Subcutaneous abdominal adipose tissue (tissue), 5 donors: ENCODE results near the gene GPRASP1.
"Not testable (repeated sequence)": the region's sequence is repeated elsewhere in the genome, so short reads cannot be mapped to it uniquely, and the experiment has no call there.

Experiments used
- H3K27ac ChIP-seq: one replicate; pipeline ENCODE4 v1.7.0; 2013; ENCODE audit warnings: low read depth, mild to moderate bottlenecking, inconsistent platforms, low read length, moderate library complexity
- H3K27me3 ChIP-seq, 5 donors: one replicate each; pipeline ENCODE4 v1.7.0; 2013; ENCODE audit warnings: low read length in 5 of 5, inconsistent platforms in 1 of 5; ENCODE audit not compliant: control insufficient read depth in 5 of 5, insufficient read depth in 4 of 5
- H3K36me3 ChIP-seq, 5 donors: one replicate each; pipeline ENCODE4 v1.7.0; 2013; ENCODE audit warnings: low read length in 5 of 5; ENCODE audit not compliant: control insufficient read depth in 5 of 5, insufficient read depth in 5 of 5
- H3K4me1 ChIP-seq, 5 donors: one replicate each; pipeline ENCODE4 v1.7.0; 2013; ENCODE audit warnings: low read length in 5 of 5, mild to moderate bottlenecking in 3 of 5, moderate library complexity in 1 of 5; ENCODE audit not compliant: control insufficient read depth in 5 of 5, insufficient read depth in 5 of 5
- H3K4me3 ChIP-seq, 5 donors: one replicate each; pipeline ENCODE4 v1.7.0; 2013; ENCODE audit warnings: low read length in 5 of 5, low read depth in 1 of 5
- H3K9ac ChIP-seq, 5 donors: one replicate each; pipeline ENCODE4 v1.7.0; 2013; ENCODE audit warnings: low read length in 5 of 5, mild to moderate bottlenecking in 4 of 5, moderate library complexity in 3 of 5
- H3K9me3 ChIP-seq, 5 donors: one replicate each; pipeline ENCODE4 v1.7.0; 2013; ENCODE audit warnings: low read length in 5 of 5; ENCODE audit not compliant: control insufficient read depth in 5 of 5
- donor health status: healthy.
- donor health status: healthy.
- donor health status: healthy.
- donor health status: healthy.
- donor health status: healthy.

The GPRASP1 gene

GRCh38 chrX:102654696-102655095 lies 3.4 kb downstream of the GPRASP1 start:
- no peak overlapping the region for H3K9ac ChIP-seq
- no peak overlapping the region for H3K27ac ChIP-seq
- peaks cover 0 to 19% (median 7%) of the 10 kb centered on the region in 5 donors for H3K4me1 ChIP-seq
- H3K36me3 ChIP-seq, result no peaks in the 10 kb centered on the region
- no peak overlapping the region for H3K4me3 ChIP-seq
- no peaks in the 10 kb centered on the region for H3K9me3 ChIP-seq
- peaks cover 0 to 6% (median 0%) of the 10 kb centered on the region in 5 donors for H3K27me3 ChIP-seq

- Histone ChIP-seq H3K9ac (no peak overlapping the region), H3K27me3 (peaks cover 0 to 4% (median 2%) of the 10 kb centered on the region in 5 donors), H3K9me3 (peaks cover 0 to under 1% (median 0%) of the 10 kb centered on the region in 5 donors), H3K4me3 (no peak overlapping the region), H3K36me3 (no peaks in the 10 kb centered on the region), H3K4me1 (peaks cover 0 to 20% (median 7%) of the 10 kb centered on the region in 5 donors), H3K27ac (peak overlapping the region; percentile 9)
Observed at GRCh38 chrX:102658556-102658955, 7.3 kb downstream of the GPRASP1 start.

DNA sequence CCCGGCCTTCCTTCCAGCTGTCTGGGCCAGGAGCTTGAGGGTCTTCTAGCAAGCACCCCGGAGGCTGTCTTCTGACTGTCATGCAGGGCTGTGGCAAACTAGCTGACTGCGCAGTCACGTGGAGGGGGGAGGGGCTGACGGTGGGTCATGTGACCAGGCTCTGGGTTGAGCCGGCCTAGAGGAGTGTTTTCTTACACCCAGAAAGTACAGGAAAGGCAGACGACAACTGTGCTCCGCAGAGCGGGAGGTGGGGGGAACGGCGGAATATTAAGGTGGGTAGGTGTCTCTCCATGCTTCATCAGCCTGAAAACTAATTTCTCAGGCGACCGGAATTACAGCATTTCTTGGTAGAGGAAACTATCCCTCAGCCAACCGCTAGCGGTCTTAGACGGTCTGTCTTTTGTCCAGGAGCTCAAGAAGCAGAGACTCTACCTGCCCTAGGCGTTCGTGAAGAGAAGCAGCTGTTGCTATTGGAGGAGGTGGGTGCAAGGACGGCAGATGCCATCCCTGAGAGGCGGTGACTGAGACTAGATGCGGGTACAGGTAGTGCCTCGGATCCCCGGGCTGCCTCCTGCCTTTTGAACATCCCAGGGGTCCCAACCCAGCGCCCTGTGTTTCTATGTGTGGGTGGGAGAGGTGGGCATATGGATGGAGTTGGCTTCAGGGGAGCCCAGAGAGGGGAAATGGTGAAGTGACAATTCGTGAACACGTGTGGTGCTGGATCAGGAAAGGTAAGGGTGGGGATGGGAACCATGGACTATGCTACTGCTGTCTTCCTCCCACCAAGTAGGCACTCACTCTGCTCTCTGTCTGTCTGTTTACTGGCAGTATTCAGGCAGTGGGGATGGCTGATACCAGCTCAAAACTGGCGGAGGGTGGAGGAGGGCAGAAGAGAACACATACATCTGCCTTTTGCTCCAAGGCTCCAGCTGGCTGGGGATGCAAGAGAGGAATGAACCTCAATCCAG lies 8.8 kb downstream of the GPRASP1 start:
- Histone ChIP-seq H3K27me3 (peaks cover 0 to 4% (median 2%) of the 10 kb centered on the region in 5 donors), H3K36me3 (no peaks in the 10 kb centered on the region), H3K4me1 (peaks cover 0 to 20% (median 7%) of the 10 kb centered on the region in 5 donors), H3K9ac (peak overlapping the region; percentile 14 to 82 (median 74)), H3K27ac (peak overlapping the region; percentile 58), H3K9me3 (peaks cover 0 to 4% (median 0%) of the 10 kb centered on the region in 5 donors), H3K4me3 (peak overlapping the region; percentile 46 to 82 (median 68))

DNA sequence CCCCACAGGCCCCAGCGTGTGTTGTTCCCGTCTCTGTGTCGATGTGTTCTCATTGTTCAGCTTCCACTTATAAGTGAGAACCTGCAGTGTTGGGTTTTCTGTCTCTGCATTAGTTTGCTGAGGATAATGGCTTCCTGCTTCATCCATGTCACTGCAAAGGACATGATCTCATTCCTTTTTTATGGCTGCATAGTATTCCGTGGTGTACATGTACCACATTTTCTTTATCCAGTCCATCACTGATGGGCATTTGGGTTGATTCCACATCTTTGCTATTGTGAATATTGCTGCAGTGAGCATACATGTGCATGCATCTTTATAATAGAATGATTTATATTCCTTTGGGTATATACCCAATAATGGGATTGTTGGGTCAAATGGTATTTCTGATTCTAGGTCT lies 12.5 kb downstream of the GPRASP1 start:
- H3K9me3 ChIP-seq, H3K27ac ChIP-seq, H3K4me3 ChIP-seq, H3K36me3 ChIP-seq, H3K4me1 ChIP-seq, H3K9ac ChIP-seq, H3K27me3 ChIP-seq: not testable (repeated sequence)

DNA sequence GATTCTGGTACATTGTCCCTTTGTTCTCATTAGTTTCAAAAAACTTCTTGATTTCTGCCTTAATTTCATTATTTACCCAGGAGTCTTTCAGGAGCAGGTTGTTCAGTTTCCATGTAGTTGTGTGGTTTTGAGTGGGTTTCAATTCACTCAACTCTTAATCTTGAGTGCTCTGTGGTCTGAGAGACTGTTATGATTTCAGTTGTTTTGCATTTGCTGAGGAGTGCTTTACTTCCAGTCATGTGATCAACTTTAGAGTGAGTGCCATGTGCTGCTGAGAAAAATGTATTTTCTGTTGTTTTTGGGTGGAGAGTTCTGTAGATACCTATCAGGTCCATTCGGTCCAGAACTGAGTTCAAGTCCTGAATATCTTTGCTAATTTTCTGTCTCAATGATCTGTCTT lies 15.8 kb downstream of the GPRASP1 start:
- H3K9ac ChIP-seq, H3K9me3 ChIP-seq, H3K36me3 ChIP-seq, H3K27me3 ChIP-seq, H3K4me3 ChIP-seq, H3K4me1 ChIP-seq, H3K27ac ChIP-seq: not testable (repeated sequence)

DNA sequence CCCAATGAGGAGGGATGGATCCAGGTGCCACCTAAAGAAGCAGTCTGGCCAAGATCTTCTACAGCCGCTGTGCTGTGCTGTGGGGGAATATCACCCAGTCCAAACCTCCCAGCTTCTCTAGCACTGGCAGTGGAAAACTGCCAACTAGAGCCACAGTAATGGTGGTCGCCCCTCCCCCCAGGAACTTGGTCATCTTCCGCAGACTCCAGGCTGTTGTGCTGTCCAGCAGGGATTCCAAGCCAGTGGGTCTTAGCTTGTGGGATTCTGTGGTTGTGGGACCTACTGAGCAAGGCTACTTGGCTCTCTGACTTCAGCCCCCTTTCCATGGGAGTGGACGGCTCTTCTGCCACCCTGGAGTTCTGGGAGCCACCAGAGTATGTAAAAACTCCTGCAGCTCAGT lies 18.2 kb downstream of the GPRASP1 start:
- Histone ChIP-seq H3K4me3 (no peak overlapping the region), H3K4me1 (no peaks in the 10 kb centered on the region), H3K36me3 (peaks cover 0 to 5% (median 2%) of the 10 kb centered on the region in 5 donors), H3K9ac (no peak overlapping the region), H3K9me3 (peaks cover 0 to 5% (median 2%) of the 10 kb centered on the region in 5 donors), H3K27me3 (peaks cover 0 to 3% (median 0%) of the 10 kb centered on the region in 5 donors), H3K27ac (no peak overlapping the region)

DNA sequence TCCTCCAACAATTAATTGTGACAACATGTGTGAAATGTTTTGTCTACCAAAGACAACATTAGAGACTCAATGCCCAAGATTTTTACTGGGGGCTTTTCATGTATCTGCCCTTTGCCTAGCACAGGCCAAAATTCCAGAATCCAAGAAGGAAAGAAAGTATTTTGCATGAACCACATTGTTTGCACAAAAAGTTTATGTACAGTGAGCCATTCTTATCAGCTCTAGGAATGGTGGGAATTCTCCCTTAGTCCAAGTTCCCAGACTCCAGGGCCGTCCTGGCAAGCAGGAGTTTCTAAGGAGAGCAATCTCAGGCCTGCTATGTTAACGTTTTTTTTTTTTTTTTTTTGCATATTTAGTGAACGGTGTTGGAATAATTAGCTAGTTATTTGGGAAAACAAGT lies 21.6 kb downstream of the GPRASP1 start:
- Histone ChIP-seq H3K4me1 (no peaks in the 10 kb centered on the region), H3K36me3 (peaks cover 0 to 5% (median 2%) of the 10 kb centered on the region in 5 donors), H3K27me3 (peaks cover 0 to 3% (median 0%) of the 10 kb centered on the region in 5 donors), H3K4me3 (no peak overlapping the region), H3K9ac (no peak overlapping the region), H3K27ac (no peak overlapping the region), H3K9me3 (peaks cover 0 to 3% (median 2%) of the 10 kb centered on the region in 5 donors)

DNA sequence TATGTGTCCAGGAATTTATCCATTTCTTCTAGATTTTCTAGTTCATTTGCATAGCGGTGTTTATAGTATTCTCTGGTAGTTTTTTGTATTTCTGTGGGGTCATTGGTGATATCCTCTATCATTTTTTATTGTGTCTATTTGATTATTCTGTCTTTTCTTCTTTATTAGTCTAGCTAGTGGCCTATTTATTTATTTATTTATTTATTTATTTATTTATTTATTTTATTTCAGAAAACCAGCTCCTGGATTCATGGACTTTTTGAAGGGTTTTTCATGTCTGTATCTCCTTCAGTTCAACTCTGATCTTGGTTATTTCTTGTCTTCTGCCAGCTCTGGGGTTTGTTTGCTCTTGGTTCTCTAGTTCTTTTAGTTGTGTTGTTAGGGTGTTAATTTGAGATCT lies 26.2 kb downstream of the GPRASP1 start:
- H3K9me3 ChIP-seq, result peaks cover 3 to 11% (median 7%) of the 10 kb centered on the region in 5 donors
- H3K4me3 ChIP-seq, H3K27me3 ChIP-seq, H3K27ac ChIP-seq, H3K36me3 ChIP-seq, H3K4me1 ChIP-seq, H3K9ac ChIP-seq: not testable (repeated sequence)

GRCh38 chrX:102684772-102685520 lies 33.7 kb downstream of the GPRASP1 start:
- H3K9ac ChIP-seq, result no peak overlapping the region

GRCh38 chrX:102694749-102695148 lies 43.5 kb downstream of the GPRASP1 start:
- no peak overlapping the region for H3K9ac ChIP-seq
- no peak overlapping the region for H3K27ac ChIP-seq
- H3K36me3 ChIP-seq, result no peaks in the 10 kb centered on the region
- peaks cover 0 to 3% (median 0%) of the 10 kb centered on the region in 5 donors for H3K9me3 ChIP-seq
- no peak overlapping the region for H3K4me3 ChIP-seq
- H3K27me3 ChIP-seq, result peaks cover 0 to 6% (median 0%) of the 10 kb centered on the region in 5 donors
- H3K4me1 ChIP-seq, result no peaks in the 10 kb centered on the region

More at GRCh38 chrX:102684772-102685520, 33.7 kb downstream of the GPRASP1 start:
- Histone ChIP-seq H3K4me3 (no peak overlapping the region), H3K27ac (no peak overlapping the region), H3K27me3 (peaks cover 0 to 2% (median 0%) of the 10 kb centered on the region in 5 donors), H3K9me3 (peaks cover 3 to 17% (median 16%) of the 10 kb centered on the region in 5 donors), H3K36me3 (no peaks in the 10 kb centered on the region), H3K4me1 (no peaks in the 10 kb centered on the region)
